Measurements from ENCODE around the gene HMGXB4.

The HMGXB4 gene

DNA sequence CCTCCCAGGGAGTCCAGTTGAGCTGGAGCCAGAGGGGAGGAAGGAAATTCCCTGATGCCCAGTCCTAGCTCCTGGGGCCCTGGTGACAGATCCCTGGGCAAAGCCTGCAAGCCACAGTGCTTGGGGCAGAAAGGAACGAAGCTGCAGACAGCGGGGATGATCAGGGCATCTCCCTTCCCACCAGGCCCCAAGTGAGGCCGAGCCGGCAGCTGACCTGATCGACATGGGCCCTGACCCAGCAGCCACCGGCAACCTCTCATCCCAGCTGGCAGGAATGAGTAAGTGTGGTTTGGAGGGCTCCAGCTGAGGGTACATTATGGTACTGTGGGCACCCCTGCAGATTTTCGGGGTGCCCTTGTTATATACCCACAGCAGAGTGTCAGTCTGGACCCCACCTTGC, 75.9 kb downstream of the HMGXB4 start:
- Histone ChIP-seq H3K9ac (ENCODE audit: low read length) (no peak overlapping the region), H3K36me3 (ENCODE audit: insufficient read depth, low read length) (peaks cover 28% of the 10 kb centered on the region; the same call in 1 of the 2 replicates), H3K9me3 (ENCODE audit: low read length) (no peaks in the 10 kb centered on the region), H4K20me1 (ENCODE audit: insufficient read depth, low read length) (no peaks in the 10 kb centered on the region), H3K79me2 (ENCODE audit: insufficient read depth, low read length) (no peaks in the 10 kb centered on the region), H3F3A (ENCODE audit: insufficient read depth, low read length) (no peaks in the 10 kb centered on the region), H3K4me3 (ENCODE audit: low read depth, low read length, poor library complexity, severe bottlenecking) (no peak overlapping the region), H3K4me2 (ENCODE audit: low read length) (no peak overlapping the region), H3K4me1 (ENCODE audit: insufficient read depth, low read length, severe bottlenecking) (peaks cover 29% of the 10 kb centered on the region), H2AFZ (ENCODE audit: low read length) (no peak overlapping the region), H3K27ac (ENCODE audit: low read depth, low read length, poor library complexity, severe bottlenecking) (no peak overlapping the region), H3K9me2 (ENCODE audit: low read depth, low read length) (no peaks in the 10 kb centered on the region), H3K27me3 (ENCODE audit: insufficient read depth, low read length) (no peaks in the 10 kb centered on the region)
- TF ChIP-seq CTCF (IDR thresholded peaks at IDR 0.05; ENCODE audit: low read length) (no peak), EZH2 (IDR thresholded peaks at IDR 0.05; ENCODE audit: borderline replicate concordance, low read length) (no peak)

DNA sequence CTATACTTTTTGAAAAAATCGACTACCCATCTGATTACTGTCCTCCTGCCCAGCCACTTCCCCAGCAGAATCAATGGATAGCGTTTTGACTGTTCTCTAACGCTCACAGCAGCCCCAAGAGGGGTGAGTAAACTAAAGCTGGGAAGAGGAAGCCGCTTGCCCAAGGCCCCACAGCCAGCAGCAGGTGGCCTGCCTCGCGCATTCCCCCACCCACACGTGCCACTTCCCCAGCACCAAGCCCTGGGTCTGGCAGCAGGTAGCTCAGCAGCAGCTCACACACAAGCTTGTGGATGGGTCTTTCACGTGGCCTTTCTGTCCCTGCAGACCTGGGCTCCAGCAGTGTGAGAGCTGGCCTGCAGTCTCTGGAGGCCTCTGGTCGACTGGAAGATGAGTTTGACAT, 76.7 kb downstream of the HMGXB4 start:
- H3K4me1 ChIP-seq (ENCODE audit: insufficient read depth, low read length, severe bottlenecking), result peaks cover 26% of the 10 kb centered on the region
- TF ChIP-seq CTCF (IDR thresholded peaks at IDR 0.05; ENCODE audit: low read length) (no peak), EZH2 (IDR thresholded peaks at IDR 0.05; ENCODE audit: borderline replicate concordance, low read length) (no peak)
- H3F3A ChIP-seq (ENCODE audit: insufficient read depth, low read length), result no peaks in the 10 kb centered on the region
- H4K20me1 ChIP-seq (ENCODE audit: insufficient read depth, low read length), result no peaks in the 10 kb centered on the region
- peaks cover 26% of the 10 kb centered on the region; the same call in 1 of the 2 replicates for H3K36me3 ChIP-seq (ENCODE audit: insufficient read depth, low read length)
- no peak overlapping the region for H3K4me2 ChIP-seq (ENCODE audit: low read length)
- no peak overlapping the region for H2AFZ ChIP-seq (ENCODE audit: low read length)
- no peaks in the 10 kb centered on the region for H3K27me3 ChIP-seq (ENCODE audit: insufficient read depth, low read length)
- H3K4me3 ChIP-seq (ENCODE audit: low read depth, low read length, poor library complexity, severe bottlenecking), result no peak overlapping the region
- no peaks in the 10 kb centered on the region for H3K79me2 ChIP-seq (ENCODE audit: insufficient read depth, low read length)
- H3K9ac ChIP-seq (ENCODE audit: low read length), result no peak overlapping the region
- H3K27ac ChIP-seq (ENCODE audit: low read depth, low read length, poor library complexity, severe bottlenecking), result no peak overlapping the region
- H3K9me2 ChIP-seq (ENCODE audit: low read depth, low read length), result no peaks in the 10 kb centered on the region
- no peaks in the 10 kb centered on the region for H3K9me3 ChIP-seq (ENCODE audit: low read length)

GRCh38 chr22:35335468-35335867, 78.2 kb downstream of the HMGXB4 start:
- Histone ChIP-seq H3K36me3 (ENCODE audit: insufficient read depth, low read length) (peaks cover 26% of the 10 kb centered on the region; the same call in 1 of the 2 replicates), H3K9me3 (ENCODE audit: low read length) (no peaks in the 10 kb centered on the region), H3K27ac (ENCODE audit: low read depth, low read length, poor library complexity, severe bottlenecking) (no peak overlapping the region), H3K27me3 (ENCODE audit: insufficient read depth, low read length) (no peaks in the 10 kb centered on the region), H4K20me1 (ENCODE audit: insufficient read depth, low read length) (no peaks in the 10 kb centered on the region), H3K4me2 (ENCODE audit: low read length) (no peak overlapping the region), H3F3A (ENCODE audit: insufficient read depth, low read length) (no peaks in the 10 kb centered on the region), H3K79me2 (ENCODE audit: insufficient read depth, low read length) (no peaks in the 10 kb centered on the region), H3K4me1 (ENCODE audit: insufficient read depth, low read length, severe bottlenecking) (peaks cover 11% of the 10 kb centered on the region), H2AFZ (ENCODE audit: low read length) (no peak overlapping the region), H3K9me2 (ENCODE audit: low read depth, low read length) (no peaks in the 10 kb centered on the region), H3K9ac (ENCODE audit: low read length) (no peak overlapping the region), H3K4me3 (ENCODE audit: low read depth, low read length, poor library complexity, severe bottlenecking) (no peak overlapping the region)
- TF ChIP-seq EZH2 (IDR thresholded peaks at IDR 0.05; ENCODE audit: borderline replicate concordance, low read length) (no peak), CTCF (IDR thresholded peaks at IDR 0.05; ENCODE audit: low read length) (no peak)

Measured in OCI-LY1 (cell line).